PC-9 (cell line): ENCODE data around the gene CLDN24.

Experiments used
- EZH2 ChIP-seq: fragments of 200-600 bp; sonication (generic); IDR thresholded peaks from 2 replicates; pipeline ENCODE4 v1.8.0; 2017; ENCODE audit warnings: antibody characterized with exemption, low read depth
- TF ChIP-seq, protein P1 (sequence below): fragments of 200-600 bp; sonication (generic); conservative IDR thresholded peaks from 2 replicates; pipeline ENCODE4 v1.6.1; 2017; ENCODE audit warnings: mixed run types, antibody characterized with exemption, mild to moderate bottlenecking, moderate library complexity

- TF ChIP-seq, protein P1, sequence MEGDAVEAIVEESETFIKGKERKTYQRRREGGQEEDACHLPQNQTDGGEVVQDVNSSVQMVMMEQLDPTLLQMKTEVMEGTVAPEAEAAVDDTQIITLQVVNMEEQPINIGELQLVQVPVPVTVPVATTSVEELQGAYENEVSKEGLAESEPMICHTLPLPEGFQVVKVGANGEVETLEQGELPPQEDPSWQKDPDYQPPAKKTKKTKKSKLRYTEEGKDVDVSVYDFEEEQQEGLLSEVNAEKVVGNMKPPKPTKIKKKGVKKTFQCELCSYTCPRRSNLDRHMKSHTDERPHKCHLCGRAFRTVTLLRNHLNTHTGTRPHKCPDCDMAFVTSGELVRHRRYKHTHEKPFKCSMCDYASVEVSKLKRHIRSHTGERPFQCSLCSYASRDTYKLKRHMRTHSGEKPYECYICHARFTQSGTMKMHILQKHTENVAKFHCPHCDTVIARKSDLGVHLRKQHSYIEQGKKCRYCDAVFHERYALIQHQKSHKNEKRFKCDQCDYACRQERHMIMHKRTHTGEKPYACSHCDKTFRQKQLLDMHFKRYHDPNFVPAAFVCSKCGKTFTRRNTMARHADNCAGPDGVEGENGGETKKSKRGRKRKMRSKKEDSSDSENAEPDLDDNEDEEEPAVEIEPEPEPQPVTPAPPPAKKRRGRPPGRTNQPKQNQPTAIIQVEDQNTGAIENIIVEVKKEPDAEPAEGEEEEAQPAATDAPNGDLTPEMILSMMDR, result no peak
- TF ChIP-seq EZH2, result no peak
These were observed 15.6 kb upstream of the CLDN24 start for GRCh38 chr4:183337833-183338232.
